GM21526 (cell line): ENCODE data around the gene CFAP47.
"Not testable (repeated sequence)": the region's sequence is repeated elsewhere in the genome, so short reads cannot be mapped to it uniquely, and the experiment has no call there.

ENCODE experiments used
- ATAC-seq: cut with Tn5 transposase; IDR thresholded peaks from one replicate; pipeline ENCODE4 v1.9.1; 2021; ENCODE audit warnings: moderate library complexity; ENCODE audit not compliant: unreplicated experiment, low FRiP score

Gene CFAP47

DNA sequence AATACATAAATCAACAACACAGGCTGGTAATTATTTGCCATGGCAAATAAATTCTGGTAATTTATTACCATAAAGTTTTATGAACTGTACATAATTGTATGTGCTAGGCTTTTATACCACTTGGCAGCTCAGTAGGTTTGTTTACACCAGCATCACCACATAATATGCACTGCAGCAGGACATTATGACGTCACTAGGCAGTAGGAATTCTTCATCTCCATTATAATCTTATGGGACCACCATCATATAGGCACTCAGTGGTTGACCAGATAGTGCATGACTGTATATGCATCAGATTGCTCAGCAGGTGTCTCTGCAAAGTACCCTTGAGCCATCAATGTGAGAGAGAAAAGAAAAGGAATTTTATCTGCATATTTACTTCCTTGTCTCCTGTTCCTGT, 295.4 kb downstream of the CFAP47 start:
- ATAC-seq, result no peak

DNA sequence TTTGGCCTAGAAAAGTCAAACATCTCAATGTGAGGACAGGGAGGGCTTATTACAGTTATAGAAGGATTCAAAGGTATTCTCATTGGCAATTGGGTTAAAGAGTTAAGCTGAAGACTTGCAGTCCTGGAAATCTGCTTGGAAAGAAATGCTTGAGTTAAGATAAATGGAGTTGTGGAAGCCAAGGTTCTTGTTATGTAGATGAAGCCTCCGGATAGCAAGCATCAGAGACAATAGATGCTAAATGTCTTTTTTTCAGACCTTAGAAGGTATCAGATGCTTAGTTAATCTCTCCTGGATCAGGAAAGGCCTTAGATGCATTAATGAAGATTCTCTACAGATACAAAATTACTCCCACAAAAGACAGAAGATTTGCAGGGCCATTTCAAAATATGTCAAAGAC, 299.3 kb downstream of the CFAP47 start:
- no peak for ATAC-seq

DNA sequence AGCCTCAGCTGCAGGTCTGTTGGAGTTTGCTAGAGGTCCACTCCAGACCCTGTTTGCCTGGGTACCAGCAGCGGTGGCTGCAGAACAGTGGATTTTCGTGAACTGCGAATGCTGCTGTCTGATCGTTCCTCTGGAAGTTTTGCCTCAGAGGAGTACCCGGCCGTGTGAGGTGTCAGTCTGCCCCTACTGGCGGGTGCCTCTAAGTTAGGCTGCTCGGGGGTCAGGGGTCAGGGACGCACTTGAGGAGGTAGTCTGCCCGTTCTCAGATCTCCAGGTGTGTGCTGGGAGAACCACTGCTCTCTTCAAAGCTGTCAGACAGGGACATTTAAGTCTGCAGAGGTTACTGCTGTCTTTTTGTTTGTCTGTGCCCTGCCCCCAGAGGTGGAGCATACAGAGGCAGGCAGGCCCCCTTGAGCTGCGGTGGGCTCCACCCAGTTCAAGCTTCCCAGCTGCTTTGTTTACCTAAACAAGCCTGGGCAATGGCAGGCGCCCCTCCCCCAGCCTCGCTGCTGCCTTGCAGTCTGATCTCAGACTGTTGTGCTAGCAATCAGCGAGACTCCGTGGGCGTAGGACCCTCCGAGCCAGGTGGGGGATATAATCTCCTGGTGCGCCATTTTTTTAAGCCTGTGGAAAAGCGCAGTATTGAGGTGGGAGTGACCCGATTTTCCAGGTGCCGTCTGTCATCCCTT, 315.4 kb downstream of the CFAP47 start:
- ATAC-seq, result not testable (repeated sequence)

DNA sequence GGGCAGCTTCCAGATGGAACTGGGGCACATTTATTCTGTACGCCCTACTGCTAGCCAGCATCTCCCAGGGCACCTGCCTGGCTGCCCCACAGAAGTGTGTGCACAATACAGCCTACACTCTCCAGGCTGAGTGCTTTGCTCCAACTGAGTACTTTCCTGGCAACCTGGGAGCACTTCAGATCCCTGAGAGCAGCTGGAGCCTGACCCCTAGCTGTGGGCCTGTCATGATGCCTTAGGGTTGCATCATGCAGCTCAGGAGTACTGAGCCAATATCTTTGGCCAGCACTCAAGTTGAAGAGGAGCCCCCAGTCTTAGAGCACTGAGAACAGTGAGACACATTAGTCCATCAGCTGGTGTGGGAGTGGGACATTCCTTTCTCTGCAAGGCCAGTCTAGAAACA, 321.9 kb downstream of the CFAP47 start:
- no peak for ATAC-seq

DNA sequence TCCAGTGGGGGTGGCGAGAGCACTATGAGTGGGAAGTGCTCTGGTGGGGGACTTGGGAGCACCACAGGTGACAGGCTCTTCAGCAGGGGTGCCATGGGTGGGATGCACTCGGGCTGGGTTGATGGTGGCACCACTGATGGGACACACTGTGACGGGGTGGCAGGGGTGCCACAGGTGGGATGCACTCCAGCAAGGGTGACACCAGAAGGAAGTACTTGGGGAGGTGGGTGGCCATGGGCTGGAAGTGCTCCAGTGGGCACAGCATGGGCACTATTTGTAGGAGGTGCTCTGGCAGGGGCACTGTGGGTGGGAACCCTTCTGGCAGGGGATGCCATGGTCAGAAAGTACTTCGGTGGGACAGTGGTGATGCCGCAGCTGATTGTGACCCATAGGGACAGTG, 346.6 kb downstream of the CFAP47 start:
- no peak for ATAC-seq

DNA sequence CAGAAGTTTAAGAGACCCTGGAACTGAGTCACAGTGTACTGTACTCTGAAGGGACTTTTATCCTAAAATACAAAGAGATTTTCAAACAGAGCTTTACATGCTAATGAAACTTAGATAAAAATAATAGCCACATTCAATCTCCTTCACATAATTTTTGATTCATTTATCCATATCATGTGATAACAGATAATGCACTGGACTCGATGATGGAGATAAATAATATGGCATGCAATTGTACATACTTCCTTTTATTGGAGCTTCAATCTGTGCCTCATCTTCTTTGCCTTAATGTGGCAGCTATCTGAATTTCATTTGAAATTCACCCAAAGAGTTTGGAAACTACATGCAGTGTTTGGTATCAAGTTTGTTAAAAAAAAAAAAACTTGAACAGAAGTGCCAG, 390.6 kb downstream of the CFAP47 start:
- ATAC-seq, result no peak

DNA sequence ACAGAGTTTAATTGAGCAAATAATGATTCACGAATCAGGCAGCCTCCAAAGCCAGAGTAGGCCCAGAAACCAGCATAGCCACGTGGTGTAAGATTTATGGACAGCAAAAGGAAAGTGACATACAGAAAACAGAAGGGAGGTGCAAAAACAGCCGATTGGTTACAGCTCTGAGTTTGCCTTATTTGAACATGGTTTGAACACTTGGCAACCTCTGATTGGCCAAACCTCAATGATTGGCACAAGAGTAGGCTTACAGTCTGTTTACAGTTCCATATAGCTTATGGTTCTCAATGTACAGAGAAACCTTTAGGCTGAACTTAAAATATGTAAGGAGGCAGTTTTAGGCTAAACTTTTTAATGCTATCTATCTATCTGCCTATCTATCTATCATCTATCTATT, 394.8 kb downstream of the CFAP47 start:
- ATAC-seq, result no peak

DNA sequence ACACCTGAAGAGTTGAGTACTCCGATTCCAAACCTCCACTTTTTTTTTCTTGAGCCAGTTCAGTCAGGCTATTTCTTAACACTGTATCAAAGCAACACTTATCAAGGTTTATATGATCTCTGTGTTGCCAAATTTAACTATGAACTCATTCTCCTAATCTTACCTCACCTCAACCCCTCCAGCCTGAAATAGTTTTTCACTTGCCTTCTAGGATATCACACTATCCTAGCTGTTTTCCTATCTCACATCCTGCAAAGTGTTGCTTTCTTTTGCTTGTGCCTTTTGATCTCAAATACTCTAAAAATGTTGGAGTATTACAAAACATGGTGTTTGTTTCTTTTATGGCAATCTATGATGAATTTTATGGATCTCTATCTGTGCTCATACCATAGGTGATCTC, 415.0 kb downstream of the CFAP47 start:
- ATAC-seq, result no peak

DNA sequence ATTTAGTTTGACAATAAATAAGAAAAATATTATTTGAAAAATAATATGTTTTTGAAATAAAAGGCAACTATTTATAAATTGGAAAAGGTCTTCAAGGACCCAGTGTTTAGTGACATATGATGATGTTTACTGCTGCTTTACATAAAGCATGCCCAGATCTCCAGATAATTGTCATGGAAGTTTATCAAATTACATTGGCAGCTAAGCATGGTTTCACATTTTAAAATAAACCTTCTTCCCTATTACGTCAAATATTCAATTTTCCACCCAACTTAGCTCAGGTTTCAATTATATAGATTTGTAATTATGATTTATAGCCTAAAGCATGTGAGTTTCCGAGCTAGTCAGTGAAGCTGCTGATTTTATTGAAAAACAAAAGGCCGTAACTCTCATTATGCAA, 417.2 kb downstream of the CFAP47 start:
- ATAC-seq, result no peak

DNA sequence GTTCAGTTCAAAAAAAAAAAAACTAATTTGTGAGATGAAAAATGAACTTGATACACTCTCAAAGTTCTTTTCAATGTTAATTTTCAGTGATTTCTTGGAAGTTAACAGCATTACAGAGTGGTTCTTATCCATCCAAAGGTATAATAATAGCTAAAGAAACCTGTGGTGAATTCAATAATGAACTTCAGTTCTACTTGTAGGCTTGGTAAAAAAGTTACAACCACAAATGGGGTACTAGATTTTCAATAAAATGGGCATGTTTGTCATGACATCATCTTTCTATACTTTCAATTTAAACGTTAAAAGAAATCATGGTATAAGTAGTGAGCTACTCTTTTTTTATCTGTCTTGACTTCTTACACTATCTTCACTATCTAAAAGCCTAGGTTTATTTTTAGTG, 424.8 kb downstream of the CFAP47 start:
- no peak for ATAC-seq

DNA sequence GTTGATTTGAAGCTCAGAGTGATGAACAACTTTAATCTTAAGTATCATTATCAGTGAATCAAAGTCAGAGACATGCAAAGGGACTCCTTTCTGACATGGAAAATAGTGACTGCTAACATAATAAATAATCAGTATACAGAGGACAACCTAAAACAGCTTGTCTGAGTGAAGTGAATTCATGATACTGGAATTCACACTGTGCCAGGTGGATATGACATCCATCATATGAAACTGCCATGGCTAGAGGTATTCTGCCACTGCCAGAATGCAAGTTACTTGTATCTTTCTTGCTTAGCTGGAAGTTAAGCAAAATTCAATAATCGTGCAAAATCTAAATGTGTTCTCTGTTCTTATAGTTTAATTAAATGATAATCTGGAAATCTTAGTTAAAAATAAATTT, 429.0 kb downstream of the CFAP47 start:
- no peak for ATAC-seq

DNA sequence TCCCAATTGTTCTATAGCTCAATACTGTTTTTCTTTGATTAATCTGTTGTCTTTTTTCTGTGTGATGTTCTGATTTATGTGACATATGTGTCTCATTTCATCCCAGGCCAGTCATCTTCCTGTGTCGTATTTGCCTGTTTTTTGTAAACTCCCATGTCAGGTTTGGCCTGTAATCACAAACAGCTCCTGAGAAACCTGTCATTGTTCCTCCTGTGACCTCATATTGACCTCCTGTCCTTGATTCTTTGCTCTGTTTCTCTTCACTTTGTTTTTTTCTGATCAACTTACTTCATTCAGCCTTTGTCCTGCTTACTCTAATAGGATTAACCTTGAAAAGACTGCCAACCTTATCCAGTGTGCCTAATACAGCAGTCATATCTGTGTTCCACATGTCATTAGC, 438.3 kb downstream of the CFAP47 start:
- no peak for ATAC-seq

DNA sequence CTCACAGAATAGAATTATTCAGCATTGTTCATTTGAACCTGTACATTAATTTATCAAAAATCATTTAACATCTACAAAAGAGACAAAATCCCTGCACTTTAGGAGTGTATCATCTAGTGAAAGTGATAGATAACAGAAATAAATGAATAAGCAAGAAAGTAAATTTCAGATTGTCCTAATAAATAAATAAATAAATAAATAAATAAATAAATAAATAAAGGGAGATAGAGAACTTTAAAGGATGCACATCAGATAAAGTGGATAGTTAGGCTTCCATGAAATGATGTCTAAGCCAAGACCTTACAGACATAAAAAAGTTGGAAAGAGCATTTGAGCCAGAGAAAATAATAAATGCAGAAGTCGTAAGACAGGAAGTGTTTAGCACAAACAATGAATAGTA, 444.7 kb downstream of the CFAP47 start:
- no peak for ATAC-seq

DNA sequence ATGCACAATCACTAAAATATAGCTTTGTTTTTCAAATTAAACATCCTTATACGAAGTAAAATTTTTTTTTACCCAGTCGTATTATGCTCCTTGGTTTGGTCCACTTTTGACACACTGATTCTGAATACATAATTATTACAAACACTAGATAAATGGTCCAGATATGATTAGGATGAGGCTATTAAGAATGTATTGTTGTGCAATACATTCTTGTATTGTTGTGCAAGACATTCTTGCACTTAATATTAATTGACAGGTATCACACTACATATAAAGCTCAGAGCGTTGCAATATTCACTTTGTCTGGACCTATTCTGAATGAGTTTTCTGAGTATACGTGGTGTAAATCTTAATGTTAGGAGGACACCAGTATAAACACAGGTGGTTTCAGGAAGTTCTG, 464.0 kb downstream of the CFAP47 start:
- no peak for ATAC-seq

DNA sequence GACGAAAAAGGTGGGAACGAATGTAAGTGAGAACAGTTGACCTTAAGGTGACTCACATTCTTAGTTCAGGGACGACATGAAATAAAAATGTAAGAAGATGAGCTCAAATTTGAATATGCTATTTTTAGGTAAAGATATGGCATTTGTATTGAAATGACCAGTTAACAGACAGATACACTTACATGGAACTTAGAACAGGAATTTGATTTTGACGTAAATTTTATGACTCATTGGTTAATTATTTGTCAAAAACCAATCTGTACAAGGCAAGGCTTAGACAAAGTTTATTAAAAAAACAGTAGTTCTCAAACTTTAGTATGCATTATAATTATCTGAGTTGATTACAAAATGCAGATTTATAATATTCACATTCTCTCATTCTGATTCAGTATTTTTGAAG, 469.4 kb downstream of the CFAP47 start:
- no peak for ATAC-seq

DNA sequence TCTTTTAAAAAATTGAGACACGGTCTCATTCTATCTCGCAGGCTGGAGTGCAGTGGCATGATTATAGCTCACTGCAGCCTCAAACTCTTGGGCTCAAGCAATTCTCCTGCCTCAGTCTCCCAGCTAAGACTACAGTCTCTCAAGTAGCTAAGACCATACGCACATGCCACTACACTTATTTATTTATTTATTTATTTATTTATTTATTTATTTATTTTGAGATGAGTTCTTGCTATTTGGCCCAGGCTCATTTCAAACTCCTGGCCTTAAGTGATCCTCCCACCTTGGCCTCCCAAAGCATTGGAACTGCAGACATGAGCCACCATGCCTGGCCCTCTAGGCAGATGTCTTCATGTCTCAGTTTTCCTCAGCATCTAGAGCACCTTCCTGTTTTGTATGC, 482.2 kb downstream of the CFAP47 start:
- no peak for ATAC-seq

DNA sequence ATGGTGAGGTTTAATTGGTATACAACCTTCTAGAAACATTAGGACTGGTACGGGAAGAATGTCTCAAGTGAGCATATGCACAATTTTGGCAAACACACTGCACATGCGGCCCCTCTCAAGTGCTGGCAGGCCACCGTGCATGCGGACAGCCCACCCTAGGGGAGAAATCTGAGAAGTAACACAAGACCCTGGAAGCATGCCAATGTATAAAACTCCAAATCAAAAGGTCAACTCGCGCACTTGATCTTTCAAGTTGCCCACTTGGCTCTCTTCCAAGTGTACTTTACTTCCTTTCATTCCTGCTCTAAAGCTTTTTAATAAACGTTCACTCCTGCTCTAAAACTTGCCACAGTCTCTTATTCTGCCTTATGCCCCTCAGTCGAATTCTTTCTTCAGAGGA, 488.3 kb downstream of the CFAP47 start:
- ATAC-seq, result no peak

DNA sequence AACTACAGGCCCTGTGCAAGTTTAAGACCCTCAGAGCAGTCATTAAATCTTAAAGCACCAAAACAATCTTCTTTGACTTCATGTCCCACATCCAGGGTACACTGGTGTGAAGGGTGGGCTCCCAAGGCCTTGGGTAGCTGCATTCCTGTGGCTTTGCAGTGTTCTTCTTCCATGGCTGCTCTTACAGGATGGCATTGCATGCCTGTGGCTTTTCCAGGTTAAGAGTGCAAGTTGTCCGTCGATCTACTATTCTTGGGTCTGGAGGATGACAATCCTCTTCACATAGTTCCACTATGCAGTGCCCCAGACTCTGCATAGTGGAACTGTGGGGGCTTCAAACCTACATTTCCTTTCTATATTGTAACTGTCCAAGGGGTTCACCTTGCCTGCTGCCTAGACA, 494.5 kb downstream of the CFAP47 start:
- no peak for ATAC-seq

DNA sequence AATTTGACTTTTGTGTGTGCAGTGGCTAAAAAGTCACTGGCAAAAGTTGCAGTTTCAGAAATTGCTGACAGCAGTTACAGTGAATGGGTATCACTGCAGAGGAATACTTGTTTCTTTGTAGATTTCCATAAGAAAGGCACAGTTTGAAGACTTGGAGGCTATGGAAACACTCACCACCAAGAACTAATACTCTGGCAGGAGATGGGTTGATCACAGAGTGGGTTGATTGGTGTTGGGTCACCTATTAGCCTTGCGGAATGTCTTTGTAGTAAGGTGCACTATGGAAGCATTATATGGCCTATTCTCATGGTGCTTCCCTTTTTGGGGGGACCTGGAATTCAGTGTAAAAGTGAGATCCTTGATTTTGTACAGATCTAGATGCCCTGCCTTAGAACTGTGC, 502.8 kb downstream of the CFAP47 start:
- ATAC-seq, result no peak

DNA sequence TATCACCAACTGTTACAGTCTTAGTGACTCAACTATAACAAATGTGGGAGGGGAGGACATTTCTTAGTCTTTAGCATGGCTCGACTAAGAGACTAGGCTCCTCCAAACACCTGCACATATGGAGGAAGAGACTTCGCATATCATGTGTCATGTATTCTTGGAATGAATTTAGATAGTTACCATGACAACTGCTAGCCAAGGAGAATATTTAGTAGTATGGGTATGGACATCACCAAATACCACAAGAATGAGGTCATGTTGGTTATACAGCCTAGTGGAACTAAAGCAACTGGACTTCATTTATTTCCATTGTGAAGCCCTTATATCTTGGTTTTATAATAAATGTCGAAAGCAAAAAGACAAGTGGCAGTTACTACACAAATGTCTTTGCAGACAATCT, 512.3 kb downstream of the CFAP47 start:
- ATAC-seq, result no peak

DNA sequence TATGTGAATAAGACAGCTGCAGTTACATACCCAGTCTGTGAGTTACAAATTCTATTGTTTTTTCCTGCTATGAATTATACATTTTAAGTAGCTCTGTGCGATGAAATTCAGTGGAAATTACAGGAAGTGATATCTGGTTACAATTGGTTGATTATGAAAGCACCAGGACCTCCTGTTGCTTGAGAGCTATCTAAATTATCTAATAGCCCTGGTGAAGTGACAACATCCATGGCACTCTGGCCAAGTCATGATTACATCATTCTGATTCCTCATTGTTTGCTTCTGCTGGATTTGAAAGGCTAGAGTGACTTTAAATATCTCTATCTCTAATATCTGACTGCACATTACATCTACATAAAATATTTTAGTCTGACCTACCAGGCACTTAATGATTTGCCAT, 515.0 kb downstream of the CFAP47 start:
- no peak for ATAC-seq
